Astrocyte of the hippocampus (primary cell): ENCODE data around the gene ZXDC.
A peak's percentile ranks its signal among the peaks of the same experiment; 100 is the strongest.

Experiments used
- DNase-seq: peaks from one replicate; pipeline ENCODE4 v3.0.0; 2011; ENCODE audit warnings: low read depth, low spot score

The ZXDC gene

DNA sequence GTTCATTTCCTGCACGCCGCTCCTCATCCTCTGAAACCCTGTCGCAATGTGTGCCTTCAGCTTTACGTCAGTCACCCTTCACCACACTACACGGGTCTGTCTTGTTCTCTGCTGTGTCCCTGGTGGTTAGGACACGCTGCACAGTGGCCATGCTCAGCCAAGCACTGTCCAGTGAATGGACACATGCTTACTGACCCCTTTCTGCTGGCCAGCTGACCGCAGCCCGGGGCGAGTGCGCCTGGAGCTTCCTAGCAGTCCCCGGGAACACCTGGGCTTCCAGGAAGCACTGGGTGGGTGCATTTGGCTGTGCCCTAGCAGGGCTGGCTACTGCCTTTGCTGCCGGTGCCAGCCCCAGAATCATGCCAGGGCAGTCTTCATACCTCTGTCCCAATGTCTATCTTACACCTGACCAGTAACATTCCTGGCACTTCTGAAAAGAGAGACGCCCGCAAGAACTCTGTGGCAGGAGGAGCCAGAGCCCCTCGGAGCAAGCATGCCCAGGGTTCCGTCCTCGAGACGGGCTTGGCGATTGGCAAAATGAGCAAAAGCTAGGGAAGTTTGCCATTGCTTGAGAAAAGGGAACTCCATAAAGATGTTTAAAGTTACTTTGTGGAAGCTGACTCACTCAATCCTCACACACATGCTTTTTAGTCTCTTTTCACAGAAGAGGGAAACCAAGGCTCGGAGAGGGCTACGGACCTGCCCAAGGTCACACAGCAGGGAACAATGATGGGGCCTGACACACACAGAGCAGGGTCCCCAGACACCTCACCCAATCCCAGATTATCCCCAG, 15.7 kb upstream of the ZXDC start:
- DNase-seq, result no peak

DNA sequence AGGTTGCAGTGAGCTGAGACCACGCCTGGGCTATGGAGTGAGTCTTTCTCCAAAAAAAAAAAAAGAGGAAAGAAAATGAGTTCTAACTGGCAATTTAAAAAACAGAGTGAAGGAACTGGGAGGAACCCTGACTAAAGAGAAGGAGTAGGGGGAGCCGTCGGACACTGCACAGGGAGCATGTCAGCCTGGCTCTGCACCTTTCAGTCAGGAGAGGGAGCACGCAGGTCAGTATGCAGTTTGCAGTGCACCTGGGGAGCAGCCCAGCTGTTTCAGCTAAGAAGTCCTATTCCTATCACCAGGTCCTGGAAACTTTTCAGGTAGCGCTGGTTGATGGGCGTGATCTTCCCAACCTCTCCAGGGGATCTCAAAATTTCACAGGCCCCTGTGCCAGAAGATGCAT, 14.9 kb upstream of the ZXDC start:
- DNase-seq, result no peak

GRCh38 chr3:126488886-126489569, 13.3 kb upstream of the ZXDC start:
- no peak for DNase-seq

GRCh38 chr3:126488185-126488584, 12.5 kb upstream of the ZXDC start:
- DNase-seq, result no peak

- no peak for DNase-seq
These were observed 11.6 kb upstream of the ZXDC start for GRCh38 chr3:126487151-126487771.

GRCh38 chr3:126486360-126486847, 10.7 kb upstream of the ZXDC start:
- no peak for DNase-seq

DNA sequence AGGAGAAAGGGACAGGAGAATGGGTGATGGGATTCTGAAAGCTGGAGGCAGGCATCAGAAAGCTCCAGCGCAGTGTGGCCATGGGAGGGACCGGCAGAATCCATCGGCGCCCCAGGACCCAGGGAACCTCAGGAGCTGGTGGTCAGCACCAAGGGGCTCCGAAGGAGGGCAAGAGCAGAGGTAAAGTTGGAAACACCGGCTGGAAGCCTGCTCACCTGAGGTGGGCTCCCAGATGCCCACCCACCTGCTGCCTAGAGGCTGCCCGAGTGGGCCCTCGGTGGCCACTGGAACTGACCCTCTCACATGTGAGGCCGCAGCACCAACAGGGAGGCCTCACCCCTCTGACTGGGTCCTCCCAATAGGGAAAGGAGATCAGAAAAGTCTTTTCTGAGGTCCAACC, 10.3 kb upstream of the ZXDC start:
- DNase-seq, result no peak

DNA sequence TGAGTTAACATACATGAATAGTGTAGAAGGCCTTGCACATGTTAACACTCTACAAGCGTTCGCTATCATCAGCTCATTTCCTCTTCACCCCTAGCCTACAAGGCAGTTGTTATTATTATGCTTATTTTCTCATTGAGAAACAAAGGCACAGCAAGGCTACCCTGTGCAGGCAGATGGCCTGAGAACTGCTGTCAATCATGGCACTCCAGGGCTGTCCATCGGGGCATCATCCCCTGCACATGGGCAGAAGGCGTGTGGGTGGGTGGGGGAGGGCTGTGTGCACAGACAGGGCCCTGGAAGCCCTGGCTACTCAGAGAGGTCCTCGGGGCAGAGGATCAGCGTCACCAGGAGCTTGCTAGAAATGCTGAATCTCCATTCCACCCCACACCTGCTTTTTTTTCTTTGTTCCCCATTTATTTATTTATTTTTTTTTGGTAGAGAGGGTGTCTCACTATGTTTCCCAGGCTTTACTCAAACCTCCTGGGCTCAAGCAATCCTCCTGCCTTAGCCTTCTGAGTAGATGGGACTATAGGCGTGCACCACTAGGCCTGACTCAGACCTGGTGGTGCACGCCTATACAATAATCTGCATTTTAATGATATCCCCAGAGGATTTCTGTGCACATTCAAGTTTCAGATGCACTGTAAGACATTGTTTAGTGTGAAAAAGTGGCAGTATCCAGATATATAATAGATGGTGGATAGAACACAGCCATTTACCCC, 9.6 kb upstream of the ZXDC start:
- no peak for DNase-seq

- DNase-seq, result no peak
These were observed 9.0 kb upstream of the ZXDC start for GRCh38 chr3:126484662-126485061.

DNA sequence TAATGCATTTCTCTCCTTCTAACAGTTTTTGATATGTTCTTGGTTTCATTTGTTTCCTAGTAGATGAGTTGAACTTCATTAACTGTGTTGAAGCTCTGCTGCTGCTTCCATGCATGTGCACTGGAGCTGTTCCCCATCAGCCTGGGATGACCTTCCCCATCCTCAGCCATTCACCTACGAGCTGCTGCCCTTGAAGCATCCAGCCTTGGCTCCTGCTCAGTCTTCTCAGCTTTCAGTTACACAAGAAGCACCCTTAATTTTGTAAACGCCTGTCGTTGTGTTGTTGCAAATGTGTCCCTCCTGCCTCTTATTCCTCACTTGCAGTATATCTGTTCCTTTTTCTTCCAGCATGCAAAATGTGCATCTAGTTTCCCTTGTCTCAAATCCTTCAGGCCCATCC, 8.5 kb upstream of the ZXDC start:
- no peak for DNase-seq

DNA sequence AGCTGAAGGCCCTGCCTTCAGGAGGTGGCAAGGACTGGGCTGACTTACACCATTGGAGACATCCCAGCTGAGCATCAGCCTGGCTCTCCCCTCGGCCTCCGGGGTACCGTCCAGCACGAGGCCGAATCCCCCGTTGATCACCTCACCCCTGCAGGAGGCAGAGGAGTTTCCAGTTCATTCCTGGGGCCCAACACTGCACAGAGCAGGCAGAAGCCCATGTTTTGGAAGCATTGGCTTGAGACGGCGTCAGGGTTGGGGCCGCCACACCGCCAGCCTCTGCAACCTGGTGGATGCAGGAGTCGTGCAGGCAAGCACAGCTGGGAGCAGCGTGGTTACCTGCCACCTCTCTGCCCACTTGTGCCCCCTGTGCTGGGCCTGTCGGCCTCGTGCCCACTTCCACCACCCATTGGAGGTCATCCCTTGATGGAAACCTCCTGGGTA, 7.7 kb upstream of the ZXDC start:
- no peak for DNase-seq

GRCh38 chr3:126482503-126483255, 7.0 kb upstream of the ZXDC start:
- DNase-seq, result no peak

DNA sequence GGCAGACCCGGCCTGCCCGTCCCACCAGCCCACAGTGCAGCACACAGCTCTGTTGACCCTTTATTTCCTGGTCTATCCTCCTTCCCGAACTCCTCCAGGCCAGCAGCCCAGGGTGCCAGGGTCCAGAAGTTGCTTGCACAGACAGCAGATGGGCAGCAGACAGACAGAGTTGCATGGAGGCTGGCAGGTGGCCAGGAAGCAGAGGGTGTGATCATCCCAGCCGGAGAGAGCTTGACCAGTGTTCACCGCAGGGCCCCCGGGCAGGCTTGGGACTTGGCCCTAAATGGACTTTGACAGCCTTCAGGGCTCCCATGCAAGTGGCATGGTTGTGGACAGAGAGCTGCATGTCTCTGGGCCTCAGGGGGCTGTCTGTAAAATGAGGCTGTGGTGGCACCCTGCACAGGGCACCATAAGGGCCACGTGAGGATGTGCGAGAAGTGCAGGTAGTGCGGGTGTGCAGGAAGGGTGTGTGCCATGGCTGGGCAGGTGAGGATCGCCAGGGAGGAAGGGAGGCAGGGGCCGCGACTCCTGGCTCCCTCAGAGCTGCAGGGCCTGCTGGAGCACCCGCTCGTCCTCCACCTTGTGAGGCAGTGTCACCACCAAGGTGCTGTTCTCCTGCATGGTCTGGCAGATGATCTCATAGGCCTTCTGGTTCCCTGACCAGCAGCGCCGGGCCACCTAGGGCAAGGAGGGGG, 6.3 kb upstream of the ZXDC start:
- DNase-seq, result no peak

- peak; percentile 46 for DNase-seq
These were observed 5.2 kb upstream of the ZXDC start for GRCh38 chr3:126480861-126481260.

DNA sequence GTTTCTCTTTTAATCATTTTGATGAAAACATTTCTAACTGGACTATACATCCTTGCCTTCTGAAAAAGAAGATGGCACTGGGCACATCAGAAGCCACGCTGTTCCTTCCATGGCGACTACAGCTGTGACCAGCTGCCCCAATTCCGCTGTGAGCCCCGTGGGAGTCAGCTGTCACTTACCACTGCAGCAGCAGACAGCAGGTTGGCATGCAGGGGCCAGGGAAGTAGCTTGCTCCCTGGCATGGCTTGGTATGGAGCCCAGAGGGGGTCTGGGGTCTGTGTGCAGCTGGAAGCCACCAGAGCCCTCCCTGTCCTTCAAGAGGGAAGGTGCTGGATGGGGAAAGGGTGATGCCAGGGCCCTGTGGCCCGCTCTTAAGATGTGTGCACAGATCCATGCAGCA, 4.5 kb upstream of the ZXDC start:
- no peak for DNase-seq

DNA sequence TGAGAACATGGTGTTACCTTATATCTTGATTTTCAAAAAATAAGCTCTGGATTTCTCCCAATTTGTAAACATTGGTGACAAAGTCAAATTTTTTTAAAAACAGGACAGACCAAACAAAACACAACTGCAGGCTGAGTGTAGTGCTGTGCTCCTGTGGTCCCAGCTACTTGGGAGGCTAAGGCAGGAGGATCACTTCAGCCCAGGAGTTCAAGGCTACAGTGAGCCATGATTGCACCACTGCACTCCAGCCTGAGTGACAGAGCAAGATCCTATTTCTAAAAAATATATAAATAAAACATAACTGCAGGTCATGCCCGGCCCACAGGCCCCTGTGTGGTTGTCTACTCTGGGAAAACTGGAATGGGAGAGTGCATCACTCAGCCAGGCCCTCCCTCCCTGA, 4.0 kb upstream of the ZXDC start:
- no peak for DNase-seq

- DNase-seq, result no peak
These were observed 3.1 kb upstream of the ZXDC start for GRCh38 chr3:126478581-126479310.

DNA sequence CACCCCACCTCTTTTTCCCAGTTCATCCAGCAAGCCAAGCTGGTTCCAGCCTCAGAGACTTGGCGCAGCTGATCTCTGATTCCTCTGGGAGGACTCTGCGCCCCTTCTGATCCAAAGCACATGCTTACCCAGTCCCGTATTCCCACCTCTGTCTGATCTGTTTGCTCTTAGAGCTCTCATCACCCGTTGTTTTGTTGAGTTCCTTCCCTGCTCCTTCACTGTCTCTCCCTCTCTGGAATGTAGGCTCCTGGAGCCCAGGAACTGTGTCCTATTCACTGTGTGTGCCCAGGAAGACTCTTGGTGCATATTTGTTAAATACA, 1.3 kb upstream of the ZXDC start:
- no peak for DNase-seq

DNA sequence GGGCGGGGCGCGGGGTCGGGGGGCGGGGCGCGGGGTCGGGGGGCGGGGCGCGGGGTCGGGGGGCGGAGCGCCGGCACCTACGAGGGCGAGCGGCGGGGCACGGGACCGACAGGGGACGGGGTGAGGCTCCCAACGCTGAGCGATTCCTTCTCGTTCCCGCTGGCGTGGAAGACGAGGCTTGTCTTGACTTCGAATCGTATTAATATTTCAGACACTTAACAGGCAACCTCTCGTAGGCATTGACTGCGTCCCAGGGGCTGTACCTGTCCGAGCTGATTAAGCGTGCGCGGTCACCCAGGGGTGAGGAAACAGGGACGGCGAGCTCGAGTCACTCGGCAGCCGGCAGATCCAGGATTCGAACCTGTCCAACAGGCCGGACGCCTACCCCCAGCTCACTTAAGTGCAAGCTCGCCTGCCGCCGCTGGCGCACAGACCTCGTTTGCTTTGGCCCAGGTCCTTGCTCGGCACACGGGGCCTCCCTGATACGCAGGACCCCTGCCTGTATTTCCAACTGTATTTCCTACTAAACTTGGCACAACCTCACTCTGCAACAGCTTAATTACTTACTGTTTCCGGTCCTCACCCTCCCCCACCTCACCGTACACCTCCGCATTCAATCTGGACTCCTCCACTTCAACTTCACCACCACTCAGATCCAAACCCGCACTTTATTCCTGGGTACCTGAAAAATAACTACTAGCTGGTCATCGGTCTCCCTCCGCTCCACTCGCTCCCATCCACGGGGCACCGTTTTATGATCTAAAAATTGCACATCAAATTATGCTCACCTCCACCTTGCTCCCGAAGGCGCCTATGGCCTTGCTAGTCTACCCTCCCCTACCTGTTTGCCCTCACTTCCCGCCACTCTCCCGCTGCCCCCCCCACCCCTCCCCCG, 722 bp upstream of the ZXDC start:
- peak; percentile 57 for DNase-seq
